Measurements from ENCODE around the gene KASH5.

DNA sequence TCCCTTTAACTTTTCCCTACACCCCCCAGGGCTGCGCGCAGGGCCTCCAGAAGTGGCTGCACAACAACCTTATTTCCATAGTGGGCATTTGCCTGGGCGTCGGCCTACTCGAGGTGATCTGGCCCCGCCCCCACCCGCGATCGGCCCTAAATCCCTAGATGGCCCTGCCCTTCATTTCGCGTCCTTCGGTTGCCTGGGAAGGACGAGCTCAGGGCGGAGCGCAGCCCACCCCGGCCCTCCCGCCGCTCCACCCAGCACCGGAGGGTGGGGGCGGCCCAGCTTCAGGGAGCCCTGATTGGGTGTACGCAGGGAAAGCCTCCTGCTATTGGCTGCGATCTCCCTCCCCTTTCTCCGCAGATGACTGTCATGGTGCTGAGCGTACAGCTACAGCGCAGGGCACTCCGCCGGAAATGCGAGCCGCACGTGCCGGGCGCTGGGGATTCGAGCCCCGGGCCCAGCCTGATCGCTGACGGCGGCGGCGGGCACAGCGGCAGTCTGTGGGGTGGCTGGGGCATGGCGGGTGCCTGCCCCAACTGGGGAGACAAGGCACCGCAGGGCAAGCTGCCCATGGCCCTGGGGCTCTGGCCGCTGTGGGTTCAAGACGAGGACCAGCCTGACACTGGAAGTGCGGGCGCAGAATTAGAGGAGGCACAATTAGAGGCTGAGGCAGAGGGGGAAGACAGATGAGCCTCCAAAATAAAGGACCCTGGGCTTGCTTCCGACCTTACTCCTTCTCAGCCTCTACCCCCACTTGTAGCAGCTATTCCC lies 48.6 kb upstream of the KASH5 start:
- TF ChIP-seq, protein P1, sequence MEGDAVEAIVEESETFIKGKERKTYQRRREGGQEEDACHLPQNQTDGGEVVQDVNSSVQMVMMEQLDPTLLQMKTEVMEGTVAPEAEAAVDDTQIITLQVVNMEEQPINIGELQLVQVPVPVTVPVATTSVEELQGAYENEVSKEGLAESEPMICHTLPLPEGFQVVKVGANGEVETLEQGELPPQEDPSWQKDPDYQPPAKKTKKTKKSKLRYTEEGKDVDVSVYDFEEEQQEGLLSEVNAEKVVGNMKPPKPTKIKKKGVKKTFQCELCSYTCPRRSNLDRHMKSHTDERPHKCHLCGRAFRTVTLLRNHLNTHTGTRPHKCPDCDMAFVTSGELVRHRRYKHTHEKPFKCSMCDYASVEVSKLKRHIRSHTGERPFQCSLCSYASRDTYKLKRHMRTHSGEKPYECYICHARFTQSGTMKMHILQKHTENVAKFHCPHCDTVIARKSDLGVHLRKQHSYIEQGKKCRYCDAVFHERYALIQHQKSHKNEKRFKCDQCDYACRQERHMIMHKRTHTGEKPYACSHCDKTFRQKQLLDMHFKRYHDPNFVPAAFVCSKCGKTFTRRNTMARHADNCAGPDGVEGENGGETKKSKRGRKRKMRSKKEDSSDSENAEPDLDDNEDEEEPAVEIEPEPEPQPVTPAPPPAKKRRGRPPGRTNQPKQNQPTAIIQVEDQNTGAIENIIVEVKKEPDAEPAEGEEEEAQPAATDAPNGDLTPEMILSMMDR (conservative IDR thresholded peaks at IDR 0.05; ENCODE audit: low read length): no peak
- no peak for TF ChIP-seq EZH2phosphoT487 (IDR thresholded peaks at IDR 0.05; ENCODE audit: borderline replicate concordance, low read depth, low read length)

Data from OCI-LY7 (cell line).